Measurements from ENCODE around the gene ENTR1. TPM values are rescaled to one million over a fixed set of nuclear protein-coding genes. Genes with fewer than 3 reads are reported as not detected.

ENTR1 gene
- total RNA-seq, 1 donor from 2014 or later, result 60.4 TPM

- Histone ChIP-seq H3K4me3 (no peak overlapping the region), H3K4me1 (peaks cover 4% of the 10 kb centered on the region), H3K36me3 (peaks cover 0 to 36% of the 10 kb centered on the region in 2 donors), H3K9me3 (no peaks in the 10 kb centered on the region), H3K27me3 (no peaks in the 10 kb centered on the region), H3K27ac (no peak overlapping the region)
- no peak for DNase-seq (ENCODE audit: extremely low spot score in 2 of 2)
- TF ChIP-seq POLR2AphosphoS5 (IDR thresholded peaks at IDR 0.05; ENCODE audit: insufficient read depth in 1 of 2, low read depth in 1 of 2), result no peak
- no peak for TF ChIP-seq POLR2A (IDR thresholded peaks at IDR 0.05)
- TF ChIP-seq, protein P1, sequence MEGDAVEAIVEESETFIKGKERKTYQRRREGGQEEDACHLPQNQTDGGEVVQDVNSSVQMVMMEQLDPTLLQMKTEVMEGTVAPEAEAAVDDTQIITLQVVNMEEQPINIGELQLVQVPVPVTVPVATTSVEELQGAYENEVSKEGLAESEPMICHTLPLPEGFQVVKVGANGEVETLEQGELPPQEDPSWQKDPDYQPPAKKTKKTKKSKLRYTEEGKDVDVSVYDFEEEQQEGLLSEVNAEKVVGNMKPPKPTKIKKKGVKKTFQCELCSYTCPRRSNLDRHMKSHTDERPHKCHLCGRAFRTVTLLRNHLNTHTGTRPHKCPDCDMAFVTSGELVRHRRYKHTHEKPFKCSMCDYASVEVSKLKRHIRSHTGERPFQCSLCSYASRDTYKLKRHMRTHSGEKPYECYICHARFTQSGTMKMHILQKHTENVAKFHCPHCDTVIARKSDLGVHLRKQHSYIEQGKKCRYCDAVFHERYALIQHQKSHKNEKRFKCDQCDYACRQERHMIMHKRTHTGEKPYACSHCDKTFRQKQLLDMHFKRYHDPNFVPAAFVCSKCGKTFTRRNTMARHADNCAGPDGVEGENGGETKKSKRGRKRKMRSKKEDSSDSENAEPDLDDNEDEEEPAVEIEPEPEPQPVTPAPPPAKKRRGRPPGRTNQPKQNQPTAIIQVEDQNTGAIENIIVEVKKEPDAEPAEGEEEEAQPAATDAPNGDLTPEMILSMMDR (IDR thresholded peaks at IDR 0.05), result no peak
- intact Hi-C loops (cut with DNase I), result no loop called here
Observed at GRCh38 chr9:136378170-136379002, 32.0 kb downstream of the ENTR1 start.

DNA sequence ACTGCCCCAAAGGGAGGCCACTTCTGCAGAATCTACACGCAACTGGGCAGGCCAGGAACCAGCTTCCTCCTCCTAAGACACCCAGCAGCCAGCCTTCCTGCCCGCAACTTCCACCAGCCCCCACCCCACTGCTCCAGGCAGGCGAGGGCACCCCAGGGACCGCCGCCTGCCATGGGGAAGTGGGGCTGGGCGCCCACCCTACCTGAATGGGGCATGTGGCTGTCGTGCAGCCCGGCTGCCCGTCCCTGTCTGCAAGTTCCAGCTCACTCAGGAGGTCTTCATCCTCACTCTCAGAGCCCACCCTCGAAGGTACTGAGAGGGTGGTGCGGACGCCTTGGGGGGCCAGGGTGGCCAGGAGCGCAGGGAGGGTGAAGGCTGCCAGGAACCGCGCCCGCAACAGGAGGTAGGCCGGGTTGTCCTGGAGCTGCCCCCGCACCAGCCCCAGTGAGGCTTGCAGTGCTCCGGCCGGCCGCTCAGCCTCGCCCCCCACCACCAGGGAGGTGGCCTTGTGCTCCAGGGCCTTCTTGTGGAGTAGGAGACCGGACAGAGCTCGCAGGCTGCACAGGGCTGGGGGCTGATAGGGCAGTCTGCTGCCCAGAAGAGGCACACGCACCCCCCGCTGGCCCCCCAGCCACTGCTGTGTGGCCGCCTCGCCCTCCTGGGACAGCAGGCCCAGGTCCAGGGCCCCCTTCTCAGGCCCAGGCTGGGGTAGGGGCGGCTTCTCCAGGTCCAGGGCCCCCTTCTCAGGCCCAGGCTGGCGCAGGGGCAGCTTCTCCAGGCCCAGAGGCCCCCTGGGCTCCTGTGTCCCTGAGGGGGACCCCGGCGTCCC is 32.9 kb downstream of the ENTR1 start:
- TF ChIP-seq POLR2AphosphoS5 (IDR thresholded peaks at IDR 0.05; ENCODE audit: insufficient read depth in 1 of 2, low read depth in 1 of 2) (no peak), POLR2A (IDR thresholded peaks at IDR 0.05) (no peak)
- TF ChIP-seq, protein P1 (IDR thresholded peaks at IDR 0.05), result no peak
- Histone ChIP-seq H3K9me3 (no peaks in the 10 kb centered on the region), H3K4me1 (peaks cover 12% of the 10 kb centered on the region), H3K4me3 (no peak overlapping the region), H3K27me3 (no peaks in the 10 kb centered on the region), H3K36me3 (peaks cover 0 to 28% of the 10 kb centered on the region in 2 donors), H3K27ac (no peak overlapping the region)
- DNase-seq (ENCODE audit: extremely low spot score in 2 of 2), result no peak
- intact Hi-C loops (cut with DNase I), result no loop called here

DNA sequence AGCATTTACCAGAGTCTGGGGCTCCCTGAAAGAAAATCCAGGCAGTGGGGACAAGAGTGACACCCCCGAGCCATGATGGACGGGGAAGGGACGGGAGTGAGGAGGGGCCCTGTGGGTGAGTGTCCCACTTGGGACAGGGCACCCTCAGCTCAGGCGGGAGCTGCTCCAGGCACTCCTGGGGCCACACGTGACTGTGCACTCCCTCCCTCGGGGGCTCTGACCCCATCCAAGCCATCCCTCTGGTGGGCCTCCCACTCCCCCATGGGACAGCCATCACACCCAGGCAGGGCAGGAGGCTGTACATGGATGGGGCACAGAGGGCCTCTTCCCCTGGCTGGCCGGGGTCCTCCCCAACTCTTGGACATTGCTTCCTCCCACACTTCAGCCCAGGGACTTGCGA is 34.0 kb downstream of the ENTR1 start:
- TF ChIP-seq POLR2A (IDR thresholded peaks at IDR 0.05) (no peak), POLR2AphosphoS5 (IDR thresholded peaks at IDR 0.05; ENCODE audit: insufficient read depth in 1 of 2, low read depth in 1 of 2) (no peak)
- TF ChIP-seq, protein P1 (IDR thresholded peaks at IDR 0.05), result no peak
- DNase-seq (ENCODE audit: extremely low spot score in 2 of 2), result no peak
- peaks cover 20% of the 10 kb centered on the region for H3K4me1 ChIP-seq
- intact Hi-C loops (cut with DNase I), result no loop called here
- peaks cover 0 to 17% of the 10 kb centered on the region in 2 donors for H3K36me3 ChIP-seq
- no peak overlapping the region for H3K4me3 ChIP-seq
- no peaks in the 10 kb centered on the region for H3K27me3 ChIP-seq
- no peaks in the 10 kb centered on the region for H3K9me3 ChIP-seq
- H3K27ac ChIP-seq, result no peak overlapping the region

GRCh38 chr9:136375096-136375495 is 35.3 kb downstream of the ENTR1 start:
- Histone ChIP-seq H3K4me3 (no peak overlapping the region), H3K36me3 (peaks cover 0 to 4% of the 10 kb centered on the region in 2 donors), H3K9me3 (no peaks in the 10 kb centered on the region), H3K27ac (no peak overlapping the region), H3K4me1 (peaks cover 20% of the 10 kb centered on the region), H3K27me3 (no peaks in the 10 kb centered on the region)
- intact Hi-C loops (cut with DNase I), result no loop called here
- no peak for DNase-seq (ENCODE audit: extremely low spot score in 2 of 2)
- TF ChIP-seq, protein P1 (IDR thresholded peaks at IDR 0.05), result no peak
- TF ChIP-seq POLR2AphosphoS5 (IDR thresholded peaks at IDR 0.05; ENCODE audit: insufficient read depth in 1 of 2, low read depth in 1 of 2) (no peak), POLR2A (IDR thresholded peaks at IDR 0.05) (no peak)

Measured in vagina (tissue), 2 donors.